SK-N-MC (cell line): ENCODE measurements around the gene URAD.

Experiments used
- EZH2 ChIP-seq: fragments of 200-600 bp; sonication (generic); IDR thresholded peaks from one replicate; pipeline ENCODE4 v1.6.1; 2017; ENCODE audit warnings: antibody characterized with exemption
- FOXP2 ChIP-seq: optimal IDR thresholded peaks from 2 replicates; pipeline ENCODE3; 2011; ENCODE audit warnings: mild to moderate bottlenecking, moderate library complexity; ENCODE audit not compliant: insufficient read depth; ENCODE audit errors: extremely low read length, control extremely low read depth
- POLR2AphosphoS5 ChIP-seq: IDR thresholded peaks from 2 replicates; pipeline ENCODE4 v1.6.1; 2012; ENCODE audit warnings: mild to moderate bottlenecking, low read depth, low read length, borderline replicate concordance

DNA sequence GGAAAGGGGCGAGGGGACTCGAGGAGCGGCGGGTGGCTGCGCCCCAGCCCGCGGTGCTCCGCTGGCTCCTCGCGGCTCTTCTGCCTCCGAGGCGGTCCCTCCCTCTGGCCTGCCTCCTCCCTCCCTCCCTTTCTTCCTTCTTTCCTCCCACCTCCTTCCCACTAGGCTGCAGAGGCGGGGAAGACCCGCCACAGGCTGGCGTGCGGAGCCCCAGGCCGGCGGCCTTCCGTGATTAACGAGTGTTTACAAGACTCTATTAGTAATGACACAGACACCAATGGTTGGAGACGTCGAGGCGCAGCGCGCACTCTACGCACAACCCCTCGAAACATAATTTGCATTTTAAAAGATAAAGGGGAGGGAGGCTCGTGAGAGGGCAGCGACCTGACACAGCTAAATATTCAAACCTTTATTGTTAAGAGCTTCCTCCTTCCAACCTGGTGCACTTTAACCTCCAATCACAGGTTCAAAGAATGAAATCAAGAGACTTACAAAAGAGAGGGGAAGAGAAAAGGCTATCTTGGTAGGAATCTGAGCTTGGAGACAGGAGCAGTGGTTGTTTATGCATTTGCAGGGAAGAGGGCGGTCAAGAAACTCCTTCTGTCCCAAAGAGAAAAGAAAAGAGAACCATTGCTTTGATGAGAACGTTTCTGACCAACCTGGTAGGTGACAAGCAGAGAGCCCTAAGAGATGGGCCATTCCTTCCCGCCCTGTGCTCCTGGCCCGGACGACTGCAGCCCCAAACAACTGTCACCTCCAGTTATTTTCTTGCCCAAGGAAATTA is 19.2 kb downstream of the URAD start, which contains the start of gene CDX2:
- TF ChIP-seq POLR2AphosphoS5, result no peak
- no peak for TF ChIP-seq EZH2
- no peak for TF ChIP-seq FOXP2
